SU-DHL-6 (cell line): ENCODE measurements around the gene EMC1.
"Not testable (repeated sequence)": the region's sequence is repeated elsewhere in the genome, so short reads cannot be mapped to it uniquely, and the experiment has no call there.

Source experiments
- CTCF ChIP-seq: fragments of 200-600 bp; sonication (generic); IDR thresholded peaks from one replicate; pipeline ENCODE4 v1.5.1; 2017; ENCODE audit warnings: antibody characterized with exemption, mild to moderate bottlenecking, low read length, moderate library complexity; ENCODE audit not compliant: insufficient read depth, poor library complexity, severe bottlenecking
- EZH2phosphoT487 ChIP-seq: fragments of 200-600 bp; sonication (generic), shearing (Covaris generic); conservative IDR thresholded peaks from 2 replicates; pipeline ENCODE4 v1.6.1; 2018; ENCODE audit warnings: mild to moderate bottlenecking, antibody characterized with exemption, low read length, moderate library complexity, mixed read lengths

GRCh38 chr1:19231736-19232523 is 19.4 kb downstream of the EMC1 start:
- TF ChIP-seq EZH2phosphoT487, CTCF: not testable (repeated sequence)
